Measurements from ENCODE around the gene CDX2. TPM values are rescaled to one million over a fixed set of nuclear protein-coding genes. Genes with fewer than 3 reads are reported as not detected.

Gene CDX2
- total RNA-seq, 1 experiment from 2014 or later: 12.5 TPM

GRCh38 chr13:27967203-27967735, 1.8 kb downstream of the CDX2 start:
- no peaks in the 10 kb centered on the region for H3K9me3 ChIP-seq (ENCODE audit: control insufficient read depth in 1 of 2, insufficient read depth in 1 of 2, low read depth in 1 of 2, low read length in 2 of 2)
- peak overlapping the region; percentile 97 for H3K4me2 ChIP-seq (ENCODE audit: low read length)
- no peaks in the 10 kb centered on the region for H3K9me2 ChIP-seq (ENCODE audit: insufficient read depth)
- no peak overlapping the region for H2AFZ ChIP-seq (ENCODE audit: low read depth, low read length, poor library complexity, severe bottlenecking)
- peaks cover 40% of the 10 kb centered on the region for H3K79me2 ChIP-seq (ENCODE audit: insufficient read depth, low read length)
- DNase-seq (ENCODE audit: low read depth, low spot score): no peak
- ATAC-seq: no peak
- H3K27me3 ChIP-seq (ENCODE audit: insufficient read depth, low read length): no peaks in the 10 kb centered on the region
- intact Hi-C loops (cut with micrococcal nuclease): loop anchor here (5.0 kb wide), 1 partner anchor 585 kb away; no protein-coding TSS in a partner anchor
- ChIA-PET RAD21 (ENCODE audit: low non-redundant PET in 1 of 2, low total read pairs in 2 of 2, uncharacterized antibody in 2 of 2, unreplicated experiment in 2 of 2) (no interaction called here), POLR2A (no interaction called here), CTCF (interaction anchor here (1.8 to 2.9 kb wide), 4 partner anchors 13 to 605 kb away, joined by 6 to 14 read pairs (median 12); no protein-coding TSS in a partner anchor)
- peaks cover 0 to 4% of the 10 kb centered on the region in 2 experiments; a peak in 1 of 4 replicates for H3K36me3 ChIP-seq (ENCODE audit: control insufficient read depth in 1 of 2, insufficient read depth in 2 of 2, low read length in 2 of 2)
- H4K20me1 ChIP-seq (ENCODE audit: insufficient read depth): no peaks in the 10 kb centered on the region
- H3K9ac ChIP-seq (ENCODE audit: low read length): peak overlapping the region; percentile 94
- H3K27ac ChIP-seq (ENCODE audit: low read depth, low read length): peak overlapping the region; percentile 83
- TF ChIP-seq YY1 (IDR thresholded peaks at IDR 0.05; ENCODE audit: extremely low read depth, insufficient replicate concordance, low read depth, low read length) (no peak), ZNF274 (IDR thresholded peaks at IDR 0.05; ENCODE audit: low read depth, low read length) (no peak), CBX3 (IDR thresholded peaks at IDR 0.05; ENCODE audit: low read depth) (no peak), EZH2phosphoT487 (IDR thresholded peaks at IDR 0.05; ENCODE audit: borderline replicate concordance) (no peak)
- H3K4me1 ChIP-seq (ENCODE audit: control insufficient read depth in 1 of 2, insufficient read depth in 2 of 2, low read length in 2 of 2): peaks cover 6 to 20% of the 10 kb centered on the region in 2 experiments; a peak in 3 of 4 replicates
- H3K4me3 ChIP-seq (replicated peaks in 1 of 2; ENCODE audit: low read depth in 1 of 2, low read length in 2 of 2): peak overlapping the region; percentile 81 to 84
- TSS peak; percentile 37 for BruUV-seq (replicated peaks)

GRCh38 chr13:27966641-27967202, 2.4 kb downstream of the CDX2 start:
- Histone ChIP-seq H3K79me2 (ENCODE audit: insufficient read depth, low read length) (peaks cover 40% of the 10 kb centered on the region), H3K9ac (ENCODE audit: low read length) (no peak overlapping the region), H3K27me3 (ENCODE audit: insufficient read depth, low read length) (no peaks in the 10 kb centered on the region), H3K4me1 (ENCODE audit: control insufficient read depth in 1 of 2, insufficient read depth in 2 of 2, low read length in 2 of 2) (peaks cover 6 to 20% of the 10 kb centered on the region in 2 experiments; a peak in 3 of 4 replicates), H4K20me1 (ENCODE audit: insufficient read depth) (no peaks in the 10 kb centered on the region), H3K4me3 (replicated peaks in 1 of 2; ENCODE audit: low read depth in 1 of 2, low read length in 2 of 2) (peak overlapping the region in 1 of 2 experiments; percentile 84; a peak in 1 of 4 replicates), H3K36me3 (ENCODE audit: control insufficient read depth in 1 of 2, insufficient read depth in 2 of 2, low read length in 2 of 2) (peaks cover 0 to 4% of the 10 kb centered on the region in 2 experiments; a peak in 1 of 4 replicates), H3K9me2 (ENCODE audit: insufficient read depth) (no peaks in the 10 kb centered on the region), H3K27ac (ENCODE audit: low read depth, low read length) (no peak overlapping the region), H3K4me2 (ENCODE audit: low read length) (peak overlapping the region; percentile 97), H2AFZ (ENCODE audit: low read depth, low read length, poor library complexity, severe bottlenecking) (no peak overlapping the region), H3K9me3 (ENCODE audit: control insufficient read depth in 1 of 2, insufficient read depth in 1 of 2, low read depth in 1 of 2, low read length in 2 of 2) (no peaks in the 10 kb centered on the region)
- DNase-seq (ENCODE audit: low read depth, low spot score) (no peak), ATAC-seq (no peak)
- ChIA-PET RAD21 (ENCODE audit: low non-redundant PET in 1 of 2, low total read pairs in 2 of 2, uncharacterized antibody in 2 of 2, unreplicated experiment in 2 of 2) (no interaction called here), CTCF (interaction anchor here (1.9 kb wide), 1 partner anchor 136 kb away, joined by 11 read pairs; no protein-coding TSS in a partner anchor), POLR2A (no interaction called here)
- BruUV-seq (replicated peaks): no TSS peak
- TF ChIP-seq CBX3 (IDR thresholded peaks at IDR 0.05; ENCODE audit: low read depth) (no peak), ATF3 (IDR thresholded peaks at IDR 0.05) (no peak), EZH2phosphoT487 (IDR thresholded peaks at IDR 0.05; ENCODE audit: borderline replicate concordance) (no peak), RAD21 (IDR thresholded peaks at IDR 0.05; ENCODE audit: low read depth) (no peak), SIN3A (IDR thresholded peaks at IDR 0.05; ENCODE audit: low read depth) (no peak)
- intact Hi-C loops (cut with micrococcal nuclease): loop anchor here (5.0 kb wide), 1 partner anchor 584 kb away; no protein-coding TSS in a partner anchor

Data from HCT116 (cell line).